Measurements from ENCODE around the gene TRAPPC10. TPM values are rescaled to one million over a fixed set of nuclear protein-coding genes. Genes with fewer than 3 reads are reported as not detected.

The TRAPPC10 gene
- total and polyA plus RNA-seq, 2 of the 8 experiments (the other 6 are each of a cell fraction or from before 2014, with no cell fraction given): 18.5 to 29.8 TPM

GRCh38 chr21:44083631-44084291 lies 71.7 kb downstream of the TRAPPC10 start:
- no peaks in the 10 kb centered on the region for H3K27me3 ChIP-seq (replicated peaks in 1 of 4; ENCODE audit: control insufficient read depth in 3 of 4, extremely low read depth in 1 of 4, insufficient read depth in 3 of 4, low read length in 3 of 4)
- H2BK20ac ChIP-seq (ENCODE audit: low read length): no peak overlapping the region
- no peak overlapping the region for H3K23ac ChIP-seq (ENCODE audit: insufficient read length)
- no peaks in the 10 kb centered on the region for H3K23me2 ChIP-seq (ENCODE audit: low read depth, low read length)
- H3K4me2 ChIP-seq (ENCODE audit: insufficient read depth in 1 of 2, low read depth in 2 of 2, low read length in 2 of 2): no peak overlapping the region
- H3K4ac ChIP-seq (replicated peaks; ENCODE audit: insufficient read length, low read depth, low read length): no peak overlapping the region
- H3K56ac ChIP-seq (replicated peaks; ENCODE audit: insufficient read length, low read depth, low read length): no peak overlapping the region
- no peak overlapping the region for H2BK120ac ChIP-seq (replicated peaks; ENCODE audit: low read depth, low read length)
- no peak overlapping the region for H3K9ac ChIP-seq (replicated peaks in 1 of 4; ENCODE audit: extremely low read depth in 1 of 4, low read depth in 3 of 4, low read length in 3 of 4)
- H3K79me2 ChIP-seq (ENCODE audit: control insufficient read depth in 1 of 2, insufficient read depth in 2 of 2, low read length in 2 of 2): no peaks in the 10 kb centered on the region
- peaks cover 0 to 10% of the 10 kb centered on the region in 2 experiments for H4K20me1 ChIP-seq (replicated peaks in 1 of 2; ENCODE audit: control insufficient read depth in 1 of 2, insufficient read depth in 2 of 2, low read length in 2 of 2)
- no peak overlapping the region for H3K27ac ChIP-seq (ENCODE audit: low read depth, low read length)
- H4K91ac ChIP-seq (replicated peaks; ENCODE audit: insufficient read length, low read length): no peak overlapping the region
- no peak overlapping the region; the same call in 1 of the 2 replicates for H2BK5ac ChIP-seq (ENCODE audit: low read depth, low read length)
- no peak overlapping the region for H4K8ac ChIP-seq (ENCODE audit: extremely low read depth, insufficient read depth, low read length)
- H3K9me3 ChIP-seq (ENCODE audit: insufficient read depth in 2 of 2, low read depth in 1 of 2, low read length in 1 of 2): no peaks in the 10 kb centered on the region
- H2BK12ac ChIP-seq (ENCODE audit: low read depth, low read length): no peak overlapping the region
- DNase-seq (ENCODE audit: low read depth in 1 of 2, low spot score in 2 of 2): no peak
- peaks cover 6% of the 10 kb centered on the region for H3K79me1 ChIP-seq (ENCODE audit: low read depth, low read length)
- no peak overlapping the region for H3K18ac ChIP-seq (ENCODE audit: extremely low read depth, low read length)
- POLR2A ChIA-PET (ENCODE audit: partially characterized antibody): no interaction called here
- H3K4me1 ChIP-seq (replicated peaks in 1 of 4; ENCODE audit: control insufficient read depth in 3 of 4, insufficient read depth in 4 of 4, low read length in 3 of 4): no peaks in the 10 kb centered on the region
- no peak for FAIRE-seq
- peaks cover 9 to 58% (median 25%) of the 10 kb centered on the region in 4 experiments for H3K36me3 ChIP-seq (ENCODE audit: control insufficient read depth in 2 of 4, insufficient read depth in 4 of 4, low read length in 3 of 4)
- no peak overlapping the region for H3K14ac ChIP-seq (ENCODE audit: insufficient read length)
- no peak overlapping the region for H2BK15ac ChIP-seq (ENCODE audit: low read length)
- H4K5ac ChIP-seq (ENCODE audit: insufficient read length, low read depth, low read length): no peak overlapping the region
- H2AFZ ChIP-seq (ENCODE audit: low read length): no peak overlapping the region
- 90% methylated on average over 16 of the region's 16 CpGs; no CpG with 5 or more reads in 1 of the 2 experiments for WGBS, 2 experiments (ENCODE audit: extremely low coverage in 1 of 2, insufficient coverage in 1 of 2, insufficient read length in 1 of 2, insufficient replicate concordance in 2 of 2, low coverage in 1 of 2, low lambda C conversion rate in 2 of 2, missing lambda C conversion rate in 1 of 2)
- H2AK5ac ChIP-seq (ENCODE audit: low read depth, low read length): no peak overlapping the region
- H3K4me3 ChIP-seq (ENCODE audit: extremely low read depth in 1 of 4, insufficient read depth in 2 of 4, low read depth in 3 of 4, low read length in 4 of 4): no peak overlapping the region
- CTCF ChIA-PET (ENCODE audit: partially characterized antibody): interaction anchor here (0.8 to 3.8 kb wide), 4 partner anchors 11 to 108 kb away, joined by 3 to 14 read pairs (median 4); no protein-coding TSS in a partner anchor
- TF ChIP-seq GABPA (IDR thresholded peaks at IDR 0.05; ENCODE audit: borderline replicate concordance, insufficient read depth, low read length): no peak
- no peak for TF ChIP-seq TAF1 (IDR thresholded peaks at IDR 0.05; ENCODE audit: low read depth, low read length)
- no peak for TF ChIP-seq SP1 (IDR thresholded peaks at IDR 0.05; ENCODE audit: low read depth, low read length)
- no peak for TF ChIP-seq HDAC6 (IDR thresholded peaks at IDR 0.05; ENCODE audit: low read depth, low read length)
